Caco-2 (cell line): ENCODE measurements around the gene NDRG2. TPM values are rescaled to one million over a fixed set of nuclear protein-coding genes. Genes with fewer than 3 reads are reported as not detected.

Source experiments
- Bru-seq: library from RNA; stranded (reverse); fragments of 400-500 nt; gene quantifications from one replicate; lab custom pipeline; 2021; lab: Mats Ljungman, UMichigan
- BruChase-seq, 2 experiments: library from RNA; stranded (reverse); fragments of 400-500 nt; gene quantifications; one replicate each; lab custom pipeline; 2021; lab: Mats Ljungman, UMichigan
- BruUV-seq: library from RNA; stranded (reverse); fragments of 400-500 nt; replicated peaks from 2 replicates; lab custom pipeline; 2021; lab: Mats Ljungman, UMichigan
- CTCF ChIA-PET: fragments of 300-600 bp; sonication (Branson Sonifier 250); formaldehyde crosslinking; loops from one replicate; lab custom pipeline; 2022; ENCODE audit warnings: antibody characterized with exemption; lab: Charles Lee
- POLR2A ChIA-PET: fragments of 300-600 bp; sonication (Branson Sonifier 250); formaldehyde crosslinking; loops from one replicate; lab custom pipeline; 2022; ENCODE audit warnings: antibody characterized with exemption; lab: Charles Lee
- DNase-seq, 2 experiments: peaks; one replicate each; pipeline versions ENCODE4 v3.0.0 to v3.0.0-alpha.2; 2020 to 2022
- H3K27me3 ChIP-seq: replicated peaks from 2 replicates; pipeline ENCODE4 v1.6.0; 2011; ENCODE audit warnings: low read length; ENCODE audit not compliant: control insufficient read depth, insufficient read depth
- H3K36me3 ChIP-seq: 2 replicates; pipeline ENCODE4 v1.5.1; 2011; ENCODE audit warnings: low read length; ENCODE audit not compliant: control insufficient read depth, insufficient read depth
- H3K4me1 ChIP-seq: fragments of 250-450 bp; sonication (Bioruptor Pico); 2 replicates; pipeline ENCODE4 v1.5.1; 2020; ENCODE audit warnings: mild to moderate bottlenecking
- H3K4me3 ChIP-seq: 2 replicates; pipeline ENCODE4 v1.5.1; 2011; ENCODE audit warnings: low read depth, mild to moderate bottlenecking, control low read depth, low read length
- H3K9me3 ChIP-seq: fragments of 250-450 bp; sonication (Bioruptor Pico); 2 replicates; pipeline ENCODE4 v1.5.1; 2020; ENCODE audit warnings: mild to moderate bottlenecking, moderate library complexity
- H3K27ac Mint-ChIP-seq: one replicate; pipeline ENCODE4 v1.8.0; 2022; ENCODE audit warnings: mixed read lengths; ENCODE audit not compliant: unreplicated experiment
- H3K27me3 Mint-ChIP-seq: one replicate; pipeline ENCODE4 v1.8.0; 2022; ENCODE audit warnings: mixed read lengths; ENCODE audit not compliant: insufficient read depth, unreplicated experiment
- H3K36me3 Mint-ChIP-seq: one replicate; pipeline ENCODE4 v1.8.0; 2022; ENCODE audit warnings: mild to moderate bottlenecking, mixed read lengths; ENCODE audit not compliant: insufficient read depth, unreplicated experiment
- H3K4me1 Mint-ChIP-seq: one replicate; pipeline ENCODE4 v1.8.0; 2022; ENCODE audit warnings: low read depth, mixed read lengths; ENCODE audit not compliant: unreplicated experiment
- H3K4me3 Mint-ChIP-seq: one replicate; pipeline ENCODE4 v1.8.0; 2022; ENCODE audit warnings: mild to moderate bottlenecking, moderate library complexity, mixed read lengths; ENCODE audit not compliant: unreplicated experiment
- H3K9me3 Mint-ChIP-seq: one replicate; pipeline ENCODE4 v1.8.0; 2022; ENCODE audit warnings: mixed read lengths; ENCODE audit not compliant: unreplicated experiment
- CTCF ChIP-seq, 2 experiments: fragments of 200-600 bp in 1 of 2; IDR thresholded peaks; 1 replicate in 1 of 2; 2 replicates in 1 of 2; pipeline versions ENCODE4 v1.5.1 to v1.8.0; 2011 to 2022; ENCODE audit warnings: antibody characterized with exemption in 1 of 2, control low read depth in 1 of 2, inconsistent platforms in 1 of 2, low read depth in 1 of 2, low read length in 1 of 2, mild to moderate bottlenecking in 1 of 2, moderate library complexity in 1 of 2; ENCODE audit not compliant: insufficient read depth in 1 of 2, severe bottlenecking in 1 of 2, unreplicated experiment in 1 of 2
- intact Hi-C: fragments of 100-400 bp; cut with micrococcal nuclease; formaldehyde crosslinking; loops from one replicate; pipeline ENCODE4 v1.10.0; 2022; ENCODE audit not compliant: unreplicated experiment
- long read RNA-seq: library from polyadenylated mRNA; stranded (forward); transcript quantifications from one replicate; pipeline ENCODE4 v2.0.0, GENCODE V29; 2022
- total RNA-seq: library from RNA; stranded (reverse); gene quantifications from 2 replicates; pipeline ENCODE4 v1.2.3, GENCODE V29; 2022

NDRG2 gene
- total RNA-seq (16.4 and 17.7 TPM in 2 replicates), Bru-seq, nascent RNA (percentile 34 among the genes with signal in this experiment), BruChase-seq, experiment 1, labeled RNA remaining after a 2-hour chase (percentile 39 among the genes with signal in this experiment), BruChase-seq, experiment 2, labeled RNA remaining after a 6-hour chase (percentile 40 among the genes with signal in this experiment)
- long read RNA-seq, transcript NDRG2-209 (17 exons, 2,079 nt) = major isoform, 5 of 24 reads
- long read RNA-seq, partial matches to known transcripts = 0 of 24 reads
- long read RNA-seq, other reads (novel, unspliced or antisense) = 16 of 24 reads

DNA sequence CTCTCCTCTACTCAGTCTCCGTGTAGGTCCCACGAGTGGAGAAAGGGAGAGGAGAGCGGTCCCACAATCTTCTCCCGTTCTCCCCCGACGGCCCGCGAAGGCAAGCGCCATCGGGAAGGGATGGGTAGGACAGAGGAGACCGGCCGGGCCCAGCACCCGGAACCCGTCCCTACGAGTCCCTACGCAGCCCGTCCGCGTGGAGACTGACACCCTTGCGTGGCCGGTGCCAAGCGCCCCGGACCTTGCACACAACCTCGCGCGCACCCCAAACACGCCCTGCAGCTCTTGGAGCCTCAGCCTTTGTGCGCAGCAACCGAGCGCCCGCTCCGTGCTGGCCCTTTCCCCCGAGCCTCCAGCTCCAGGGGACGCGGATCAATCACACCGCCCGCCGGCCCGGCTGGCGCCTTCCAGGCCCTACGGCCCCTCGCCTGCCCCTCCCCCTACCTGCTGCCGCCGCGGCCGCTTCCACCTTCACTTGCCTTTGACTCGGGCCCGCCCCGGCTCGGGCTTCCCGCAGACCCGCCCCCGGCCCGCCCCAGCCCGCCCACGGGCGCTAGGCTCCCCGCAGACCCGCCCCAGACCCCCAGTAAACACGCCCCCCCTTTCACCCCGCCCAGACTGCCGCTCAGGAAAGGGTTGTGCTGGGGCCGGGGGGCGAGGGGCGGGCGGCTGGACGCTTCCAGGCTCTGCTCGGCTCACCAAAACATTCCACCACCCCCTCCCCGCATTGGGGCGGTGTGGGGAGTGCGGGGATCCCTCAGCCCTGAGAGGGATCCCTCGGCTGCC, at the start of gene NDRG2:
Gene NDRG2 (minus strand): TSS at position 477 of the 786 bp plus-strand sequence. CDS start 1,746 bp downstream, outside the sequence.
- POLR2A ChIA-PET = interaction anchor here (0.6 kb wide), 1 partner anchor 26 kb away, joined by 6 read pairs; the partner anchor contains the start of gene SLC39A2
- Mint-ChIP-seq H3K36me3 (no peaks in the 10 kb centered on the region), H3K9me3 (no peaks in the 10 kb centered on the region), H3K27ac (peak within 1 kb of the TSS; percentile 73), H3K4me1 (peaks cover 18% of the 10 kb centered on the region), H3K27me3 (no peaks in the 10 kb centered on the region), H3K4me3 (peak within 1 kb of the TSS; percentile 72)
- no peaks in the 10 kb centered on the region for H3K9me3 ChIP-seq
- peak within 1 kb of the TSS; percentile 73 for H3K4me3 ChIP-seq
- peaks cover 15% of the 10 kb centered on the region for H3K4me1 ChIP-seq
- no peak for TF ChIP-seq CTCF (IDR thresholded peaks at IDR 0.05; ENCODE audit: insufficient read depth in 1 of 2, low read depth in 1 of 2, low read length in 1 of 2, severe bottlenecking in 1 of 2, unreplicated experiment in 1 of 2)
- intact Hi-C loops = loop anchor here (1.0 kb wide), 1 partner anchor 14 kb away; no protein-coding TSS in a partner anchor
- peak; percentile 84 to 86 for DNase-seq
- H3K36me3 ChIP-seq = no peaks in the 10 kb centered on the region
- BruUV-seq = TSS peak; percentile 64
- CTCF ChIA-PET = interaction anchor here (0.8 to 2.0 kb wide), 2 partner anchors 10 to 53 kb away, joined by 5 to 13 read pairs; no protein-coding TSS in a partner anchor
- H3K27me3 ChIP-seq = no peaks in the 10 kb centered on the region

GRCh38 chr14:21073921-21074320, 49.1 kb upstream of the NDRG2 start:
- intact Hi-C loops = no loop called here
- ChIA-PET POLR2A (no interaction called here), CTCF (interaction anchor here (0.8 kb wide), 1 partner anchor 14 kb away, joined by 3 read pairs; no protein-coding TSS in a partner anchor)
- no peak overlapping the region for H3K4me3 Mint-ChIP-seq
- H3K9me3 ChIP-seq = no peaks in the 10 kb centered on the region
- DNase-seq = no peak
- no peak overlapping the region for H3K27ac Mint-ChIP-seq
- H3K4me1 ChIP-seq = peaks cover 6% of the 10 kb centered on the region
- H3K36me3 ChIP-seq = no peaks in the 10 kb centered on the region
- no peaks in the 10 kb centered on the region for H3K4me1 Mint-ChIP-seq
- no peaks in the 10 kb centered on the region for H3K27me3 ChIP-seq
- H3K36me3 Mint-ChIP-seq = no peaks in the 10 kb centered on the region
- H3K9me3 Mint-ChIP-seq = no peaks in the 10 kb centered on the region
- no TSS peak for BruUV-seq
- no peak overlapping the region for H3K4me3 ChIP-seq
- H3K27me3 Mint-ChIP-seq = no peaks in the 10 kb centered on the region
- no peak for TF ChIP-seq CTCF (IDR thresholded peaks at IDR 0.05; ENCODE audit: insufficient read depth in 1 of 2, low read depth in 1 of 2, low read length in 1 of 2, severe bottlenecking in 1 of 2, unreplicated experiment in 1 of 2)

DNA sequence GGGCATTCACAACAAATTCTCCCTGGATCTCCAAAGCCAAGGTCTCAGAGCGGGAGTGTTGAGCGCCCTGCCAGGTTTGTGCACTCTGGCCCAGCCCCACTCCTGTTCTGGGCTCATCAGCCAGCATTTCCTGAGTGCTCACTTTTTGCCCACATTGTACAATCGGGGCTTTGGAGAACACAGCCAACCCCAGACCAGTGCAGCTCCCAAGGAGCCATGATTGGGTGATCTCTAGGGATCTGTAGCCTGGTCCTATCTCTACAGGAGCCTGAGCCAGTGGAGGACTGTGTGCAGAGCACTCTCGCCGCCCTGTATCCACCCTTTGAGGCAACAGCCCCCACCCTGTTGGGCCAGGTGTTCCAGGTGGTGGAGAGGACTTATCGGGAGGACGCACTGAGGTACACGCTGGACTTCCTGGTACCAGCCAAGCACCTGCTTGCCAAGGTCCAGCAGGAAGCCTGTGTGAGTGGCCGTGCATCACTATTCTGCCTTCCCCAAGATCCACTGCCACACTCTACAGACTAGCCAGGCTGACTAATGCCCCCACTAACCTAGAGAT, 48.0 kb upstream of the NDRG2 start:
- Histone ChIP-seq H3K27me3 (no peaks in the 10 kb centered on the region), H3K4me3 (no peak overlapping the region), H3K36me3 (no peaks in the 10 kb centered on the region), H3K4me1 (peaks cover 6% of the 10 kb centered on the region), H3K9me3 (no peaks in the 10 kb centered on the region)
- no peak overlapping the region for H3K27ac Mint-ChIP-seq
- no peaks in the 10 kb centered on the region for H3K36me3 Mint-ChIP-seq
- H3K4me3 Mint-ChIP-seq = no peak overlapping the region
- no TSS peak for BruUV-seq
- POLR2A ChIA-PET = no interaction called here
- intact Hi-C loops = no loop called here
- no peak for TF ChIP-seq CTCF (IDR thresholded peaks at IDR 0.05; ENCODE audit: insufficient read depth in 1 of 2, low read depth in 1 of 2, low read length in 1 of 2, severe bottlenecking in 1 of 2, unreplicated experiment in 1 of 2)
- no peak for DNase-seq
- no peaks in the 10 kb centered on the region for H3K27me3 Mint-ChIP-seq
- H3K4me1 Mint-ChIP-seq = no peaks in the 10 kb centered on the region
- H3K9me3 Mint-ChIP-seq = no peaks in the 10 kb centered on the region
- CTCF ChIA-PET = interaction anchor here (0.5 to 3.4 kb wide), 3 partner anchors 31 to 121 kb away, joined by 3 to 50 read pairs (median 30); no protein-coding TSS in a partner anchor
